ENCODE measurements around the gene MTERF4. TPM values are rescaled to one million over a fixed set of nuclear protein-coding genes. Genes with fewer than 3 reads are reported as not detected.

MTERF4 gene
- total and polyA plus RNA-seq, 2 of the 4 experiments (the other 2 are of a cell fraction), result 26.6 to 33.3 TPM

- H3K27me3 ChIP-seq (ENCODE audit: control insufficient read depth, insufficient read depth, low read length), result no peaks in the 10 kb centered on the region
- dilution Hi-C loops (cut with HindIII; ENCODE audit: low sequenced_read_pairs, unreplicated experiment) (no loop called here), intact Hi-C loops (cut with micrococcal nuclease) (no loop called here), in situ Hi-C loops (cut with MboI; ENCODE audit: low sequenced_read_pairs) (loop anchor here (10.0 kb wide), 1 partner anchor 219 kb away; no protein-coding TSS in a partner anchor)
- H3K4me1 ChIP-seq (ENCODE audit: control insufficient read depth, insufficient read depth, low read length), result no peaks in the 10 kb centered on the region
- no peak overlapping the region for H3K18ac ChIP-seq (ENCODE audit: low read depth, low read length)
- no peak overlapping the region for H3K4ac ChIP-seq (ENCODE audit: low read depth, low read length)
- no peak overlapping the region for H4K5ac ChIP-seq (ENCODE audit: low read depth, low read length)
- H3K27ac ChIP-seq (ENCODE audit: insufficient read depth, low read length), result no peak overlapping the region
- no peak overlapping the region for H2BK120ac ChIP-seq (ENCODE audit: low read depth, low read length)
- DNase-seq, result no peak
- H4K20me1 ChIP-seq (ENCODE audit: insufficient read depth, low read length), result no peaks in the 10 kb centered on the region
- no peak overlapping the region for H2AFZ ChIP-seq (replicated peaks; ENCODE audit: low read length, poor library complexity)
- no peak overlapping the region for H2BK5ac ChIP-seq (ENCODE audit: low read depth, low read length, poor library complexity, severe bottlenecking)
- no peak overlapping the region for H3K9ac ChIP-seq (ENCODE audit: low read depth, low read length)
- no peak overlapping the region for H4K91ac ChIP-seq (ENCODE audit: insufficient read depth, low read depth, low read length)
- TF ChIP-seq CHD1 (IDR thresholded peaks at IDR 0.05; ENCODE audit: low read depth, low read length) (no peak), FOS (IDR thresholded peaks at IDR 0.05; ENCODE audit: low read depth, low read length) (no peak), RCOR1 (IDR thresholded peaks at IDR 0.05; ENCODE audit: insufficient replicate concordance, low read length) (no peak), BHLHE40 (IDR thresholded peaks at IDR 0.05; ENCODE audit: low read depth, low read length) (no peak), RAD21 (IDR thresholded peaks at IDR 0.05; ENCODE audit: low read length) (no peak), MAFK (IDR thresholded peaks at IDR 0.05; ENCODE audit: low read depth, low read length) (no peak), SMC3 (IDR thresholded peaks at IDR 0.05; ENCODE audit: low read depth, low read length) (no peak), MAZ (IDR thresholded peaks at IDR 0.05; ENCODE audit: borderline replicate concordance, low read depth, low read length) (no peak), CEBPB (IDR thresholded peaks at IDR 0.05; ENCODE audit: low read depth, low read length) (no peak), MXI1 (IDR thresholded peaks at IDR 0.05; ENCODE audit: borderline replicate concordance, low read depth, low read length) (no peak), ELK1 (IDR thresholded peaks at IDR 0.05; ENCODE audit: borderline replicate concordance, low read depth, low read length) (no peak), NFE2L2 (IDR thresholded peaks at IDR 0.05; ENCODE audit: low read depth, low read length) (no peak)
- TF ChIP-seq, protein P1, sequence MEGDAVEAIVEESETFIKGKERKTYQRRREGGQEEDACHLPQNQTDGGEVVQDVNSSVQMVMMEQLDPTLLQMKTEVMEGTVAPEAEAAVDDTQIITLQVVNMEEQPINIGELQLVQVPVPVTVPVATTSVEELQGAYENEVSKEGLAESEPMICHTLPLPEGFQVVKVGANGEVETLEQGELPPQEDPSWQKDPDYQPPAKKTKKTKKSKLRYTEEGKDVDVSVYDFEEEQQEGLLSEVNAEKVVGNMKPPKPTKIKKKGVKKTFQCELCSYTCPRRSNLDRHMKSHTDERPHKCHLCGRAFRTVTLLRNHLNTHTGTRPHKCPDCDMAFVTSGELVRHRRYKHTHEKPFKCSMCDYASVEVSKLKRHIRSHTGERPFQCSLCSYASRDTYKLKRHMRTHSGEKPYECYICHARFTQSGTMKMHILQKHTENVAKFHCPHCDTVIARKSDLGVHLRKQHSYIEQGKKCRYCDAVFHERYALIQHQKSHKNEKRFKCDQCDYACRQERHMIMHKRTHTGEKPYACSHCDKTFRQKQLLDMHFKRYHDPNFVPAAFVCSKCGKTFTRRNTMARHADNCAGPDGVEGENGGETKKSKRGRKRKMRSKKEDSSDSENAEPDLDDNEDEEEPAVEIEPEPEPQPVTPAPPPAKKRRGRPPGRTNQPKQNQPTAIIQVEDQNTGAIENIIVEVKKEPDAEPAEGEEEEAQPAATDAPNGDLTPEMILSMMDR (conservative IDR thresholded peaks at IDR 0.05; ENCODE audit: low read depth, low read length), result no peak
- H3K56ac ChIP-seq (ENCODE audit: extremely low read depth, insufficient read depth, low read length), result no peak overlapping the region
- no peak overlapping the region for H3K4me3 ChIP-seq (ENCODE audit: insufficient read depth, low read depth, low read length)
- H3K79me1 ChIP-seq (ENCODE audit: low read depth in 1 of 2, low read length in 2 of 2), result no peaks in the 10 kb centered on the region
- ChIA-PET POLR2A (ENCODE audit: unreplicated experiment) (no interaction called here), CTCF (interaction anchor here (0.6 kb wide), 1 partner anchor 131 kb away, joined by 3 read pairs; no protein-coding TSS in a partner anchor)
- BruUV-seq (replicated peaks), result no TSS peak
- H2AK5ac ChIP-seq (ENCODE audit: low read depth, low read length), result no peak overlapping the region
- no peak overlapping the region for H2BK15ac ChIP-seq (ENCODE audit: low read depth, low read length)
- H3K14ac ChIP-seq (replicated peaks; ENCODE audit: low read depth, low read length), result no peak overlapping the region
- ATAC-seq (ENCODE audit: low read depth), result no peak
- H2BK20ac ChIP-seq (ENCODE audit: low read depth, low read length), result no peak overlapping the region
- H3K9me1 ChIP-seq (ENCODE audit: insufficient read depth, low read length), result no peaks in the 10 kb centered on the region
- H3K23ac ChIP-seq (ENCODE audit: low read depth, low read length), result no peak overlapping the region
- H3K4me2 ChIP-seq (ENCODE audit: low read depth, low read length), result no peak overlapping the region
- H4K8ac ChIP-seq (ENCODE audit: low read depth in 2 of 2, low read length in 2 of 2), result no peak overlapping the region
- WGBS, 2 experiments (ENCODE audit: extremely low coverage in 2 of 2, insufficient read length in 1 of 2), result no CpG with 5 or more reads among the region's 16 CpGs
- no peak overlapping the region for H2AK9ac ChIP-seq (replicated peaks; ENCODE audit: low read depth, low read length, poor library complexity)
- no peaks in the 10 kb centered on the region for H3K9me3 ChIP-seq (ENCODE audit: control insufficient read depth, insufficient read depth, low read length)
- H3K36me3 ChIP-seq (ENCODE audit: control insufficient read depth, insufficient read depth, low read length), result peaks cover 34% of the 10 kb centered on the region; the same call in 1 of the 2 replicates
Observed at GRCh38 chr2:241074065-241074818, 27.8 kb downstream of the MTERF4 start.

Data from IMR-90 (cell line).